ENCODE measurements around the gene SSBP1. TPM values are rescaled to one million over a fixed set of nuclear protein-coding genes. Genes with fewer than 3 reads are reported as not detected.

The SSBP1 gene
- polyA plus RNA-seq, 2 of the 4 experiments (the other 2 are of a cell fraction), result 368 to 453 TPM

GRCh38 chr7:141752634-141753033 lies 14.5 kb downstream of the SSBP1 start:
- ChIA-PET POLR2A (no interaction called here), CTCF (no interaction called here)
- H3K4me1 ChIP-seq, result no peaks in the 10 kb centered on the region
- no peak overlapping the region for H3K4me3 ChIP-seq
- ATAC-seq (no peak), DNase-seq (ENCODE audit: low read depth in 1 of 2, low spot score in 1 of 2) (peak in 1 of 2 experiments; percentile 32), FAIRE-seq (no peak)
- WGBS (ENCODE audit: missing lambda C conversion rate), result 95% methylated on average over 13 of the region's 13 CpGs
- H3K9me3 ChIP-seq, result peaks cover 59% of the 10 kb centered on the region
- no peak for TF ChIP-seq RFX5 (IDR thresholded peaks at IDR 0.05)
- TF ChIP-seq ZFP36 (IDR thresholded peaks at IDR 0.05; ENCODE audit: borderline replicate concordance, partially characterized antibody), result no peak
- no peak for TF ChIP-seq RAD21 (conservative IDR thresholded peaks at IDR 0.05 in 1 of 2, IDR thresholded peaks at IDR 0.05 in 1 of 2)
- TF ChIP-seq NFE2L2 (conservative IDR thresholded peaks at IDR 0.05; ENCODE audit: low read length), result no peak
- no peak for TF ChIP-seq ATOH8 (CRISPR knock-in tag; IDR thresholded peaks at IDR 0.05; ENCODE audit: low read depth)
- no peak for TF ChIP-seq NPAS2 (CRISPR knock-in tag; IDR thresholded peaks at IDR 0.05; ENCODE audit: borderline replicate concordance)
- TF ChIP-seq FOXS1 (CRISPR knock-in tag; IDR thresholded peaks at IDR 0.05), result no peak
- TF ChIP-seq RCOR1 (IDR thresholded peaks at IDR 0.05; ENCODE audit: low read depth, low read length), result no peak
- TF ChIP-seq, protein P1, sequence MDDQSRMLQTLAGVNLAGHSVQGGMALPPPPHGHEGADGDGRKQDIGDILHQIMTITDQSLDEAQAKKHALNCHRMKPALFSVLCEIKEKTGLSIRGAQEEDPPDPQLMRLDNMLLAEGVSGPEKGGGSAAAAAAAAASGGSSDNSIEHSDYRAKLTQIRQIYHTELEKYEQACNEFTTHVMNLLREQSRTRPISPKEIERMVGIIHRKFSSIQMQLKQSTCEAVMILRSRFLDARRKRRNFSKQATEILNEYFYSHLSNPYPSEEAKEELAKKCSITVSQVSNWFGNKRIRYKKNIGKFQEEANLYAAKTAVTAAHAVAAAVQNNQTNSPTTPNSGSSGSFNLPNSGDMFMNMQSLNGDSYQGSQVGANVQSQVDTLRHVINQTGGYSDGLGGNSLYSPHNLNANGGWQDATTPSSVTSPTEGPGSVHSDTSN (IDR thresholded peaks at IDR 0.05), result no peak
- no peak for TF ChIP-seq RARB (CRISPR knock-in tag; IDR thresholded peaks at IDR 0.05)
- no peak for TF ChIP-seq TFCP2L1 (CRISPR knock-in tag; IDR thresholded peaks at IDR 0.05)
- H3K4me2 ChIP-seq, result no peak overlapping the region
- H3K27ac ChIP-seq, result no peak overlapping the region

- Histone ChIP-seq H3K4me3 (no peak overlapping the region), H3K9me3 (peaks cover 42% of the 10 kb centered on the region), H3K4me2 (no peak overlapping the region), H3K4me1 (no peaks in the 10 kb centered on the region), H3K27ac (no peak overlapping the region)
- ChIA-PET CTCF (no interaction called here), POLR2A (no interaction called here)
- 96% methylated on average over 6 of the region's 6 CpGs for WGBS (ENCODE audit: missing lambda C conversion rate)
- DNase-seq (ENCODE audit: low read depth in 1 of 2, low spot score in 1 of 2), result peak in 1 of 2 experiments; percentile 33
- no peak for FAIRE-seq
- TF ChIP-seq BHLHE40 (IDR thresholded peaks at IDR 0.05; ENCODE audit: low read depth, low read length), result no peak
- TF ChIP-seq MAFK (IDR thresholded peaks at IDR 0.05; ENCODE audit: partially characterized antibody), result no peak
- TF ChIP-seq RAD21 (conservative IDR thresholded peaks at IDR 0.05 in 1 of 2, IDR thresholded peaks at IDR 0.05 in 1 of 2), result peak in 1 of 2 experiments; percentile 18; a peak in 1 of 5 replicates
- TF ChIP-seq FOSB (CRISPR knock-in tag; IDR thresholded peaks at IDR 0.05), result no peak
- TF ChIP-seq, protein P1 (IDR thresholded peaks at IDR 0.05), result no peak
- TF ChIP-seq, protein P2, sequence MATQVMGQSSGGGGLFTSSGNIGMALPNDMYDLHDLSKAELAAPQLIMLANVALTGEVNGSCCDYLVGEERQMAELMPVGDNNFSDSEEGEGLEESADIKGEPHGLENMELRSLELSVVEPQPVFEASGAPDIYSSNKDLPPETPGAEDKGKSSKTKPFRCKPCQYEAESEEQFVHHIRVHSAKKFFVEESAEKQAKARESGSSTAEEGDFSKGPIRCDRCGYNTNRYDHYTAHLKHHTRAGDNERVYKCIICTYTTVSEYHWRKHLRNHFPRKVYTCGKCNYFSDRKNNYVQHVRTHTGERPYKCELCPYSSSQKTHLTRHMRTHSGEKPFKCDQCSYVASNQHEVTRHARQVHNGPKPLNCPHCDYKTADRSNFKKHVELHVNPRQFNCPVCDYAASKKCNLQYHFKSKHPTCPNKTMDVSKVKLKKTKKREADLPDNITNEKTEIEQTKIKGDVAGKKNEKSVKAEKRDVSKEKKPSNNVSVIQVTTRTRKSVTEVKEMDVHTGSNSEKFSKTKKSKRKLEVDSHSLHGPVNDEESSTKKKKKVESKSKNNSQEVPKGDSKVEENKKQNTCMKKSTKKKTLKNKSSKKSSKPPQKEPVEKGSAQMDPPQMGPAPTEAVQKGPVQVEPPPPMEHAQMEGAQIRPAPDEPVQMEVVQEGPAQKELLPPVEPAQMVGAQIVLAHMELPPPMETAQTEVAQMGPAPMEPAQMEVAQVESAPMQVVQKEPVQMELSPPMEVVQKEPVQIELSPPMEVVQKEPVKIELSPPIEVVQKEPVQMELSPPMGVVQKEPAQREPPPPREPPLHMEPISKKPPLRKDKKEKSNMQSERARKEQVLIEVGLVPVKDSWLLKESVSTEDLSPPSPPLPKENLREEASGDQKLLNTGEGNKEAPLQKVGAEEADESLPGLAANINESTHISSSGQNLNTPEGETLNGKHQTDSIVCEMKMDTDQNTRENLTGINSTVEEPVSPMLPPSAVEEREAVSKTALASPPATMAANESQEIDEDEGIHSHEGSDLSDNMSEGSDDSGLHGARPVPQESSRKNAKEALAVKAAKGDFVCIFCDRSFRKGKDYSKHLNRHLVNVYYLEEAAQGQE (IDR thresholded peaks at IDR 0.05), result no peak
- TF ChIP-seq, protein P3, sequence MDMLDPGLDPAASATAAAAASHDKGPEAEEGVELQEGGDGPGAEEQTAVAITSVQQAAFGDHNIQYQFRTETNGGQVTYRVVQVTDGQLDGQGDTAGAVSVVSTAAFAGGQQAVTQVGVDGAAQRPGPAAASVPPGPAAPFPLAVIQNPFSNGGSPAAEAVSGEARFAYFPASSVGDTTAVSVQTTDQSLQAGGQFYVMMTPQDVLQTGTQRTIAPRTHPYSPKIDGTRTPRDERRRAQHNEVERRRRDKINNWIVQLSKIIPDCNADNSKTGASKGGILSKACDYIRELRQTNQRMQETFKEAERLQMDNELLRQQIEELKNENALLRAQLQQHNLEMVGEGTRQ (IDR thresholded peaks at IDR 0.05), result no peak
- no peak for TF ChIP-seq EP300 (IDR thresholded peaks at IDR 0.05)
- TF ChIP-seq, protein P4, sequence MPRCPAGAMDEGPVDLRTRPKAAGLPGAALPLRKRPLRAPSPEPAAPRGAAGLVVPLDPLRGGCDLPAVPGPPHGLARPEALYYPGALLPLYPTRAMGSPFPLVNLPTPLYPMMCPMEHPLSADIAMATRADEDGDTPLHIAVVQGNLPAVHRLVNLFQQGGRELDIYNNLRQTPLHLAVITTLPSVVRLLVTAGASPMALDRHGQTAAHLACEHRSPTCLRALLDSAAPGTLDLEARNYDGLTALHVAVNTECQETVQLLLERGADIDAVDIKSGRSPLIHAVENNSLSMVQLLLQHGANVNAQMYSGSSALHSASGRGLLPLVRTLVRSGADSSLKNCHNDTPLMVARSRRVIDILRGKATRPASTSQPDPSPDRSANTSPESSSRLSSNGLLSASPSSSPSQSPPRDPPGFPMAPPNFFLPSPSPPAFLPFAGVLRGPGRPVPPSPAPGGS (IDR thresholded peaks at IDR 0.05), result no peak
- no peak for TF ChIP-seq ESRRA (IDR thresholded peaks at IDR 0.05; ENCODE audit: borderline replicate concordance, low read length)
- TF ChIP-seq RARB (CRISPR knock-in tag; IDR thresholded peaks at IDR 0.05), result no peak
- TF ChIP-seq HOXB13 (CRISPR knock-in tag; IDR thresholded peaks at IDR 0.05; ENCODE audit: low read depth), result no peak
- no peak for TF ChIP-seq ZC3H11A (IDR thresholded peaks at IDR 0.05)
- TF ChIP-seq MYC (IDR thresholded peaks at IDR 0.05; ENCODE audit: borderline replicate concordance, low read length), result no peak
- peak; percentile 15; the same call in 1 of the 3 replicates for TF ChIP-seq CTCF (IDR thresholded peaks at IDR 0.05)
- ATAC-seq, result peak in 1 of 2 experiments; percentile 42; a peak in 3 of 6 replicates
These were observed 16.8 kb downstream of the SSBP1 start for GRCh38 chr7:141754939-141755338.
